ENCODE measurements around the gene CAPN11.

CAPN11 gene

DNA sequence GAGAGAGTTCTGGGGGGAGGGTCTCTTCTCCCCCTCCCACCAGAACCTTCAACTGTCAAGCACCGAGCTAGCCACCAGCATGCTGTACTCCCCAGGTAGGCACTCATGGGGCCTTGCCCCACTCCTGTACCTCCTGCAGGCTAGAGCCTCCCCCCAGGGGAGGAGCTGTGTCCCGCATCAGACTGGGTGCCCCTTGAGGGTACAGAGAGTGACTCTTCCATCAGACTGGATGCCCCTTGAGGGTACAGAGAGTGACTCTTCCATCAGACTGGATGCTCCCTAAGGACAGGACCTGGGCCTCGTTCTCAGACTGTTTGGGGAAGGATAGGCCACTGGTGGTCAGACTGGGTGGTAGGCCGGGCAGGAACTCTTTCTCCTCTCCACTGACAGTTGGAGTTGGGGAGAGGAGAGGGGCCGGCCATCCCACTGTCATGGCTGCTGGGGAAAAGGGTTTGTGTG, at the start of gene CAPN11:
Gene CAPN11, plus strand, starts transcription at position 51 of the 459 bp plus-strand sequence. Its CDS starts 29 bp downstream, at position 80.
- Histone ChIP-seq H3K9me3 (ENCODE audit: control insufficient read depth, insufficient read depth, low read length) (no peaks in the 10 kb centered on the region), H3K36me3 (ENCODE audit: control insufficient read depth, insufficient read depth, low read length) (no peaks in the 10 kb centered on the region), H3K27ac (ENCODE audit: low read depth, low read length) (no peak within 1 kb of the TSS), H3K4me1 (ENCODE audit: control insufficient read depth, insufficient read depth, low read length) (peaks cover 7% of the 10 kb centered on the region; the same call in 1 of the 2 replicates), H3K27me3 (ENCODE audit: control insufficient read depth, insufficient read depth, low read length) (no peaks in the 10 kb centered on the region), H3K9ac (ENCODE audit: low read depth, low read length) (no peak within 1 kb of the TSS), H3K4me3 (ENCODE audit: low read depth, low read length) (no peak within 1 kb of the TSS)

DNA sequence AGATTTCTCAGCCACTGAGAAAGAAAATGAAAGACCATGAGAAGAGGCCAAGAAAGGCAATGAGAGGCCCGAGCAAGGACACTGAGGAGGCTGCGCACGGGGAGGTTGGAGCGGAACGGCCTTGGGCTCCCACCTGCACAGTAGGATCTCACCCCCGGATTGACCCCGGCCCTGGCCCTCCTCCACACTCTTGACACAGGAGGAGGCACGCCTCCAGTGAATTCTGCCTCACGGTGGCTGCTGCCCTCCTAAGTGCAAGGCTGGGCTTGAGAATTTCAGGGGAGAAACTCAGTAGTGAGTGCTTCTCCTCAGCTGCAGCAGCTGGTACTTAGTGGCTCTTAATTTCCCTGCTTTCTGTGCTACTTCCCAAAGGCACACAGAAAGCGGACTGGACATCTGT, 49.4 kb upstream of the CAPN11 start:
- H3K36me3 ChIP-seq (ENCODE audit: control insufficient read depth, insufficient read depth, low read length) = peaks cover 88% of the 10 kb centered on the region
- H3K27ac ChIP-seq (ENCODE audit: low read depth, low read length) = no peak overlapping the region

DNA sequence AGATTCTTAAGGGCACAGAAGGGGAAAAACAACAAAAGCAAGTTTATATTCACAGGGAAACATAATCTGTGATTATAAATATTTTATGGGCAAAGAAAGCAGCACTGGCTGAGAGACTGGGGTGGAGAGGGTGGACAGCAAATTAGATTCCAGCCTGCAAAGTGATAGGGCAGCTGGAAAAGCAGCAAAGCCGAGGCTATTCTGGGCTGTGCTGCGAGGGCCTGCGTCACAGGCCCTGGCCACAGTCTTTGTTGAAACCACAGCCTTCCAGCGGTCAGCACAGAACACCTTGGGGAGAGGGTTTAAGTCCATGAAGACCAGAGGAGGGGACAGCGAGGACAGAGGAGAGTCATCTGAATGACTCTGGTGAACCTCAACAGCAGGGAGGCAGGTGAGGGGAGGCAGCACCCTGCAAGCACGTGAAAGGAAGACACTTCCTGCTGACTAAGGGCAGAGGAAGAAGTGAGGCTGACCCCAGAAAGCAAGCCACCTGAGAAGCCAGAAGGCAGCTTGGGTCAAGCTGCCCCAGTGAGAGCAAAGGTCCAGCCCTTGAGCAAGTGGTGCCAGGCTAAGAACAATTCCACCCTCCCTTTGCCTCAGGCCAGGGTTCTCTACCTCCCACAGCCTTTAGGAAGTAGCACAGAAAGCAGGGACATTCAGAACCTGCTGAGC, 48.5 kb upstream of the CAPN11 start:
- H3K27me3 ChIP-seq (ENCODE audit: control insufficient read depth, insufficient read depth, low read length) = no peaks in the 10 kb centered on the region
- H3K9ac ChIP-seq (ENCODE audit: low read depth, low read length) = no peak overlapping the region
- no peaks in the 10 kb centered on the region for H3K4me1 ChIP-seq (ENCODE audit: control insufficient read depth, insufficient read depth, low read length)
- H3K4me3 ChIP-seq (ENCODE audit: low read depth, low read length) = no peak overlapping the region
- no peaks in the 10 kb centered on the region for H3K9me3 ChIP-seq (ENCODE audit: control insufficient read depth, insufficient read depth, low read length)
- peaks cover 87% of the 10 kb centered on the region for H3K36me3 ChIP-seq (ENCODE audit: control insufficient read depth, insufficient read depth, low read length)
- H3K27ac ChIP-seq (ENCODE audit: low read depth, low read length) = no peak overlapping the region

More for the DNA sequence above, 49.4 kb upstream of the CAPN11 start:
- H3K27me3 ChIP-seq (ENCODE audit: control insufficient read depth, insufficient read depth, low read length) = no peaks in the 10 kb centered on the region
- H3K4me3 ChIP-seq (ENCODE audit: low read depth, low read length) = no peak overlapping the region
- no peaks in the 10 kb centered on the region for H3K9me3 ChIP-seq (ENCODE audit: control insufficient read depth, insufficient read depth, low read length)
- H3K4me1 ChIP-seq (ENCODE audit: control insufficient read depth, insufficient read depth, low read length) = no peaks in the 10 kb centered on the region
- H3K9ac ChIP-seq (ENCODE audit: low read depth, low read length) = no peak overlapping the region

DNA sequence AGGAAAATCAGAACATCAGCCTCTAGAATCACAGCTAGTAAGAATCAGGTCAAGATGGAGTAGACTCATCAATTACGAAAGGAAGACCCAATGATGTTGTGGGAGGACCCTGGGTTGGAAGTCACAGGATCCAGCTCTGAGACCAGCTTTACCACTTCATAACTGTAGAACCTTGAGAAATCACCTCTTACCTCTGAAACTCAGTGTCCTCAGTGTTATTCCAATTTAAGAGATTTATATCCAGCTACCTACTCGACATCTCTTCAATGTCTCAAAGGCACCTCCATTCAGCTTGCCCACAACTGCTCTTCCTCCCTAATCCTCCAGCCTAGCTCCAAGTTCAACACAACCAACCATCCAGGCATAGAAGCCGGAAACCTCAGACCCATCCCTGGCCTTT, 47.7 kb upstream of the CAPN11 start:
- no peak overlapping the region for H3K9ac ChIP-seq (ENCODE audit: low read depth, low read length)
- peaks cover 88% of the 10 kb centered on the region for H3K36me3 ChIP-seq (ENCODE audit: control insufficient read depth, insufficient read depth, low read length)
- no peak overlapping the region for H3K27ac ChIP-seq (ENCODE audit: low read depth, low read length)
- no peak overlapping the region for H3K4me3 ChIP-seq (ENCODE audit: low read depth, low read length)
- H3K9me3 ChIP-seq (ENCODE audit: control insufficient read depth, insufficient read depth, low read length) = no peaks in the 10 kb centered on the region
- H3K27me3 ChIP-seq (ENCODE audit: control insufficient read depth, insufficient read depth, low read length) = no peaks in the 10 kb centered on the region
- H3K4me1 ChIP-seq (ENCODE audit: control insufficient read depth, insufficient read depth, low read length) = no peaks in the 10 kb centered on the region

DNA sequence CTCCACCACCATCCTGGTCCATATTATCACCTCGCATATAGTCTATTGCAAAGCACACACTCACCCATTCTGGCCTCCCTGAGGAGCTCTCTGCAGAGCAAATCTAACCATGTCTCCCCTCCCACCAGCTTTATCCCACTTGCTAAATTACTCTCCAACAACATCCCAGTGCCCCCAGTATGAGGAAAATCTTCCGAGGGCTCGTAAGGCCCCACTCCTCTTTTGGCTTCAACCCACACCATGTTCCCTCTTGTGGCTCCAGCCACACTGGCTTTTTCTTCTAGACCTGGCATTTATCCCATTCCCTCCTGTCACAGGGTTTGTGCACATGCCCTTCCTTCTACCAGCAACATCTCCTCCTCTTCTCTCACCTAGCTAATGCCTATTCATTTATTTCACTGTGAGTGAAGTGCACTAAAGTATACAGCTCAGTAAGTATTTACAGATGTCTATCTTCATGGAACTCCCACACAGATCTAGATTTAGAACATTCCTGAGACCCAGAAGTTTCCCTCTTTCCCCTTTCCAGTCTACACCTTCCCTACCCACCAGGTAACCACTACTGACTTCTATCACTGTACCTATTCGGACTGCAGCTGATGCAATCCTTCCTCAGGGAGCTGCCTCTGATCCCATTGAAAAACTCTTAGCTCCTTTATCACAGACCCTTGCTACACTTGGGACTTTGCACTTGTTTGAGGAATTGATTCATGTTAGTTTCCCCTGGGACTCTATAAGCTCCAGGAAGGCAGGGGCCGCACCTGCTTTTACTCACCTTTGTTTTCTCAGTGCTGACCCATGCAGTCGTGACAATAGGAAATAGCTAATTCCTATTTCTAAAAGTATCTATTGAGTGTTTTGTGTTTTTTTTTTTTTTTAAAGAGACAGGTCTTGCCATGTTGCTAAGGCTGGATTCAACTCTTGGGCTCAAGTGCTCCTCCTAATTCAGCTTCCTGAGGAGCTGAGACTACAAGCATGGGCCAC, 46.9 kb upstream of the CAPN11 start:
- Histone ChIP-seq H3K4me1 (ENCODE audit: control insufficient read depth, insufficient read depth, low read length) (no peaks in the 10 kb centered on the region), H3K27me3 (ENCODE audit: control insufficient read depth, insufficient read depth, low read length) (no peaks in the 10 kb centered on the region), H3K9ac (ENCODE audit: low read depth, low read length) (no peak overlapping the region), H3K36me3 (ENCODE audit: control insufficient read depth, insufficient read depth, low read length) (peaks cover 80% of the 10 kb centered on the region), H3K4me3 (ENCODE audit: low read depth, low read length) (no peak overlapping the region), H3K9me3 (ENCODE audit: control insufficient read depth, insufficient read depth, low read length) (no peaks in the 10 kb centered on the region), H3K27ac (ENCODE audit: low read depth, low read length) (no peak overlapping the region)

DNA sequence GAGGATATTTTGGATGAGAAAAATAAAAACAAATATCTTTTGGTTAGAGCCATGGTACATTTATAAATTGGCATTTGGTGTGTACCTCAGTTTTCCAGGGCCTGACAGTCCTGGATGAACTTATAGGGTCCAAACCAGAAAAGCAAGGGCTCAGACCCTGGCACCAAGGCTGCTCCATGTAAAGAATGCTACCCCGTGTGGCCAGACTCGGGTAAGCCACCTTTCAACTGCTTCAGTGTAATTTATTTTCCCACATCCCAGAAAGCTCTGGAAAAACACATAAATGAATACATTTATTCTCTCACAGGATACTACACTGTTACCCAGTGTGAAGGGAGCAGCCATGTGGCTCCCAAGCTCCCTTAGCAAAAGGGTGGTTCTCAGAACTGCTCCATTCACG, 45.2 kb upstream of the CAPN11 start:
- H3K4me1 ChIP-seq (ENCODE audit: control insufficient read depth, insufficient read depth, low read length) = no peaks in the 10 kb centered on the region
- peaks cover 70% of the 10 kb centered on the region for H3K36me3 ChIP-seq (ENCODE audit: control insufficient read depth, insufficient read depth, low read length)
- H3K27me3 ChIP-seq (ENCODE audit: control insufficient read depth, insufficient read depth, low read length) = no peaks in the 10 kb centered on the region
- H3K27ac ChIP-seq (ENCODE audit: low read depth, low read length) = no peak overlapping the region
- H3K9me3 ChIP-seq (ENCODE audit: control insufficient read depth, insufficient read depth, low read length) = no peaks in the 10 kb centered on the region
- H3K4me3 ChIP-seq (ENCODE audit: low read depth, low read length) = no peak overlapping the region
- H3K9ac ChIP-seq (ENCODE audit: low read depth, low read length) = no peak overlapping the region

DNA sequence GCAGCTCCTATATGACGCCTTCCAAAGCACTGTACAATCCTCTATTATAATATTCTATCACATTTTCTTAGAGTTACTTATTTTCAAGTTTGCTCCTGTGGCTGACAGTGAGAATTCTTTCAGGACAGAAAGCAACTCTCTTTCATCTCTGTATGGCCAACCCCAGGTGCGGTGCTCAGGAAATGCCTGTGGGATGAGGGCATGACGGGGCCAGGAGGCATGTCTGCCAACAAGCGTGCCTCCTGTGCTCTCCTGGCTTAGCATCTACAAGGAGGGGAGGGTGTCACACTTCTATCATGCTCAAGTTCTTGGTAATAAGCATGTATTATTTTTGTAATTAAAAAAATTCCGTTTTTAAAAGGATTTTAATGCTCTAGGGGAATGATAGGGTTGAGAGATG, 42.8 kb upstream of the CAPN11 start:
- Histone ChIP-seq H3K9ac (ENCODE audit: low read depth, low read length) (no peak overlapping the region), H3K27me3 (ENCODE audit: control insufficient read depth, insufficient read depth, low read length) (no peaks in the 10 kb centered on the region), H3K4me3 (ENCODE audit: low read depth, low read length) (no peak overlapping the region), H3K27ac (ENCODE audit: low read depth, low read length) (no peak overlapping the region), H3K9me3 (ENCODE audit: control insufficient read depth, insufficient read depth, low read length) (no peaks in the 10 kb centered on the region), H3K4me1 (ENCODE audit: control insufficient read depth, insufficient read depth, low read length) (peaks cover 2% of the 10 kb centered on the region), H3K36me3 (ENCODE audit: control insufficient read depth, insufficient read depth, low read length) (peaks cover 45% of the 10 kb centered on the region)

DNA sequence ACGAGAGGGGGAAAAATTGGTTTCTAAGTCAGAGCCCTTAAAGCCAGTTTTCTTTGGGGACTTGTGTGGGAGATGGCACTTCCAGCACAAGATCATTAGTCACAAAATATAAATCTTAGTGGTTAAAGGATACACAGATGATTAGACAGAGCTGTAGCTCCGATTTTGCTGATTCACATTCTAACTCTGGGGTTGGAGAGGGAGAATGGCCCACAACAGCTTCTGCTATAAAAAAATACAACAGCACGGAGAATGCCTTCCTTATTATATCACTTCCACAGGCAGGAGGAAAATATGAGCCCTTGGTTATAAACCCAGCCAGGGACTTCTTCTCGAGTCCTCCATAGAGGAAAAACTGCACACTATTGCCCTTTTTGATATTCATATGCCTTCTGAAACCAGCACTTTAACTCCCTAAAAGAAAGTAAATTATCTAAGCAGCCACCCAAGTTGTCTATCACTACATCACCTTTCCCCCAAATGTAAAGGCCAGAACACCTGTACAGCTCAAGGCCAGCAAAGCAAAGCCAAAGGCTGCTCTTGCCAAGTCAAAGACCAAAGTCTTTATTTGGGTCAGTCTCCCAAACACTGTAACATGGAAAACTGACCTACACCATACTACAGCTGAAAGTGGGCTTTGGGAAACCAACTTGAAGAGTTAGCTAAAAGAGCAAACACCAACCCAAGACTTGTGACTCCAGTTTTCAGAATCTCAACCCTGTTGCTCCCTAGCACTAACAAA, 41.8 kb upstream of the CAPN11 start:
- Histone ChIP-seq H3K27ac (ENCODE audit: low read depth, low read length) (no peak overlapping the region), H3K9me3 (ENCODE audit: control insufficient read depth, insufficient read depth, low read length) (no peaks in the 10 kb centered on the region), H3K9ac (ENCODE audit: low read depth, low read length) (no peak overlapping the region), H3K36me3 (ENCODE audit: control insufficient read depth, insufficient read depth, low read length) (peaks cover 36% of the 10 kb centered on the region), H3K4me3 (ENCODE audit: low read depth, low read length) (no peak overlapping the region), H3K27me3 (ENCODE audit: control insufficient read depth, insufficient read depth, low read length) (no peaks in the 10 kb centered on the region), H3K4me1 (ENCODE audit: control insufficient read depth, insufficient read depth, low read length) (peaks cover 8% of the 10 kb centered on the region)

DNA sequence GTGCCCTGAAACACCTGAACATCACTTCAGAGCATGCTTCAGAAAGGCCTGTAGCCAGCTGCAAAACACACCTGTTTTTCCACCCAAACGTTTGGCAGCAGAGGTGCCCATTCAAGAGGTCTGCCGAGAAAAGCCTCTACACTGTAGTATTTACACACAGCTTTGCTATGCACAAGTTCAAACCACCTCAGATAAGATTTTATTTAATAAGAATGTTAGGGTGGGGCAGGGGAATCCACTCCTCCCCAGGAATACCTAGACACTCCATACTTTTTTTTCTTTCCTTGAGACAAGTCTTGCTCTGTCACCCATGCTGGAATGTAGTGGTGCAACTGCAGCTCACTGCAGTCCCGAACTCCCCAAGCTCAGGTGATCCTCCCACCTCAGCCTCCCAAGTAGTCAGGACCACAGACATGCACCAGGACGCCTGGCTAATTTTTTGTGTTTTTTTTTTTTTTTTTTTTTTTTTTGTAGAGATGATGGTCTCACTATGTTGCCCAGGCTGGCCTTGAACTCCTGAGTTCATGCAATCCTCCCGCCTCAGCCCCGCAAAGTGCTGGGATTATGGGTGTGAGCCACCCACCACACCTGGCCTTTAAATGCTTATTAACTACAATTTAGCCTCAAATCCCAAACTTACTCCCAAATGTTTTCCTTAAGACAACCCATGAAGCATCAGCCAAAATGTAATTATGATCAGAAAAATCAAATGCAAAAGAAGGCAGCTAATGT, 41.1 kb upstream of the CAPN11 start:
- H3K4me1 ChIP-seq (ENCODE audit: control insufficient read depth, insufficient read depth, low read length) = peaks cover 8% of the 10 kb centered on the region
- H3K4me3 ChIP-seq (ENCODE audit: low read depth, low read length) = no peak overlapping the region
- H3K9me3 ChIP-seq (ENCODE audit: control insufficient read depth, insufficient read depth, low read length) = no peaks in the 10 kb centered on the region
- no peak overlapping the region for H3K9ac ChIP-seq (ENCODE audit: low read depth, low read length)
- H3K27ac ChIP-seq (ENCODE audit: low read depth, low read length) = no peak overlapping the region
- no peaks in the 10 kb centered on the region for H3K27me3 ChIP-seq (ENCODE audit: control insufficient read depth, insufficient read depth, low read length)
- peaks cover 28% of the 10 kb centered on the region for H3K36me3 ChIP-seq (ENCODE audit: control insufficient read depth, insufficient read depth, low read length)

DNA sequence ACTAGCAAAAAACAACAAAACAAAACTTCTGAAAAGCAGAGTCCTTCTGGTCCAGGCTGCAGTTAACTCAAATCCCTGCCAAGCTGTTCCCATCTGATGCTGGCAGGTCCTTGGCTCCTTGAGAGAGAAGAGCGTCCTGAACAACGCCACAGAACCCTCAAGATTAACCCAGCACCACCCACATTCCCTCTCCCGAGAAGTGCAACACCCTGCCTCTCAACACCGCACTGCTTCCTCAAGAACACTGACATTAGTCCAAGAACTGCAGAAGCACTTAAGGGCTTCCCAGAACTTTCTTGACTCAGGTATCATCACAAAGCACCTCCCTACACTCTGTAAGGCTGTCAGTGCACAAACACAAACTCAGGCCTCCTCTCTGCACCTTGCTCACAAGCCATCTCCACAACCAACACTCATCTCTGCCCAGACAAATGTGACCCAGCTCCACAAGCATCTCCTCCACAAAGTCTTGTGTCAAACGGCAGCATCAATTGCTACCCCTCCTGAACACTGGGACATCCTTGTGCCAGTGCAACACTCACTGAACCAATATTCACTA, 38.8 kb upstream of the CAPN11 start:
- peaks cover 18% of the 10 kb centered on the region for H3K4me1 ChIP-seq (ENCODE audit: control insufficient read depth, insufficient read depth, low read length)
- no peak overlapping the region for H3K27ac ChIP-seq (ENCODE audit: low read depth, low read length)
- H3K9me3 ChIP-seq (ENCODE audit: control insufficient read depth, insufficient read depth, low read length) = no peaks in the 10 kb centered on the region
- peaks cover 9% of the 10 kb centered on the region for H3K36me3 ChIP-seq (ENCODE audit: control insufficient read depth, insufficient read depth, low read length)
- no peak overlapping the region for H3K9ac ChIP-seq (ENCODE audit: low read depth, low read length)
- no peaks in the 10 kb centered on the region for H3K27me3 ChIP-seq (ENCODE audit: control insufficient read depth, insufficient read depth, low read length)
- no peak overlapping the region for H3K4me3 ChIP-seq (ENCODE audit: low read depth, low read length)

Data from HUES48 (cell line).